Activated T-cell treated with anti-CD3 and anti-CD28 coated beads for 48 hours (primary cell): ENCODE data around the gene CDK19.
"Not testable (repeated sequence)": the region's sequence is repeated elsewhere in the genome, so short reads cannot be mapped to it uniquely, and the experiment has no call there.

Experiments used
- DNase-seq: peaks from one replicate; pipeline ENCODE4 v3.0.0-alpha.2; 2020; ENCODE audit warnings: low read depth

The CDK19 gene

GRCh38 chr6:110620065-110620464 lies 195.2 kb downstream of the CDK19 start:
- DNase-seq: no peak

GRCh38 chr6:110619275-110619908 lies 195.9 kb downstream of the CDK19 start:
- DNase-seq: no peak

GRCh38 chr6:110618591-110619267 lies 196.5 kb downstream of the CDK19 start:
- DNase-seq: no peak

DNA sequence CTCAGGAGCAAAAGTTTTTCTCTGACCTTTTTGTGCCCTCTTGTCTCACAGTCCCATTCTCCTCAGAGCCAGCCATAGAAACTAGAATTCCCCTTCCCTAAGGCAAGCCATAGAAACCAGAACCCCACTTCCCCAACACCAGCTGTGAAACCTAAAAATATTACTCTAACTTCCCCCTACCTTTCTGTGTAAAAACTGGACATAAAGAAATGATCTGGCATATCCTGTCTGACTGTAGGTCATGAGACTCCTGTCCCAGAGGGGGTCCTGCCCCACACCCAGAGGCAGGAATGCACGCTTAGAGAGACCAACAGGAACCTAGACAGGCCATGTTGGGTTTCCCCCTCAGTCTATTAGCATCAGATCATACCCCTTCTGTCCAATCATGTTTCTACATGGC lies 198.2 kb downstream of the CDK19 start:
- DNase-seq: no peak

DNA sequence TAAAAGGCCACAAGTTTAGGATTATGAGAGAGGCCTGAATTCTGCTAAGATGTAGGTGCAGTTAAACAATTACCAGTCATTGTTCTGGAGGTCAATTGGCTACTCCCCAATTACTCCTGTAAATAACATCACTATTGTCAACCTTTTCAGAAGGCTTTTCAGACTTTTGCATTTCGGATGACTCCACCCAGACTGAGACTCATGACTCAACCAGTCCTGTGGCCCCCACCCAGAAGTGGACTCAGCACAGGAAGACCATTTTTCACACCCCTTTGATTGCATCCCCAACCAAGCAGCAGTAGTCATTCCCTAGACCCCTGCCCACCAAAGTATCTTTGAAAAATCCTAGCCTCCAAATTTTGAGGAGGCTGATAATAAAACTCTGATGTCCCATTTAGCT lies 199.5 kb downstream of the CDK19 start:
- no peak for DNase-seq

DNA sequence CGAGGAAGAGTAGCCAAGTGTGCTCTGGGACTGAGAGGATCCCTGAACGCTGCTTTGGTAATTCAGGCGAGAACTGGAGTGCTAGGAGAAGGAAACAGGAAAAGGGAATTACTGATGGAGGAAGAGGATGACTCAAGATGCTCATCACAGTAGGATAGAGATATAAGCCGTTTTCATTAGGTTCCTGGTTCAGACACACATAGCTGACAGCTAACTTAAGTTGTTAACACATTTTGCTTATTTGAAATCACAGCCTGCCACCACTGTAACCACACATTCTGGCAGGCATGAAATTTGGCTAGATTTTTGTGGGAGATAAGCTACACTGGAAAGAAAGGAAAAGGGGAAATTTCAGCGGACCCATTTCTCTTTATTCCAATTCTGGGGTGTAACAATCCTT lies 200.7 kb downstream of the CDK19 start:
- no peak for DNase-seq

DNA sequence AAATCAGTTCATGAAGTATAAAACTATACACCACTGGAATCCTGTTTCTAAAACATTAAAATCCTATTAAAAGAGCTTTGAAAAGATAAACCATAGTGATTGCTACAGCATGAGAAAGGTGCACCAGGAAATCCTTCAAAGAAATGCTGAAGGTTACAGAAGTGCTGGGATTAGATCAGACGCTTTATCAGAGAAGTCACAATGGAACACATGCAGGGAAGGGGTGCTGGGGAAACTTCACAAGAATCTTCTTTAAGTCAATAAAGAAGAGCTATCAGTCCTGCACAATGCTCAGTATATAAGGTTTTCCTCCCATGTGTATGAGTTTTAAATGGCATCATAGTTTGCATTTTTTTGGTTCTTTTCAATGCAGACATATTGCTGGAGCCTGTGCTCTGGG lies 201.2 kb downstream of the CDK19 start:
- no peak for DNase-seq

- no peak for DNase-seq
Measured at GRCh38 chr6:110613356-110613755, 201.9 kb downstream of the CDK19 start.

DNA sequence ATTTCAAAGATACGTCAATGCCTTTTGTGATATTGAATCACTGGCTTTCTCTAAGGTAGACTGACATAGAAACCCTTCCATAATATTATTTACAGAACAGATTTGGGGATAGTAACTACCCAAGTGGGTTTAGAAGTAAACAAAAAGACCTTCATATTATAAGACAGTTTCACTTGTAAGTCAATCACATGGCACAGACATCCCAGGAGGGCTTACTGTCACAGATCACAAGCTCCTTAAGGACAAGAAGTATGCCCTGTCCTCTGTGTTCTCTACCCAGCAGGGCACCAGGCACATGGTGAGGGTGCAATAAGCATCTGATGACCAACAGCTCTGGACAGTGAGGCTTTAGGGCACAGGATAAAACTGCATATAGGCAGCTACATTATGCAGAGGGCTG lies 203.0 kb downstream of the CDK19 start:
- DNase-seq: no peak

DNA sequence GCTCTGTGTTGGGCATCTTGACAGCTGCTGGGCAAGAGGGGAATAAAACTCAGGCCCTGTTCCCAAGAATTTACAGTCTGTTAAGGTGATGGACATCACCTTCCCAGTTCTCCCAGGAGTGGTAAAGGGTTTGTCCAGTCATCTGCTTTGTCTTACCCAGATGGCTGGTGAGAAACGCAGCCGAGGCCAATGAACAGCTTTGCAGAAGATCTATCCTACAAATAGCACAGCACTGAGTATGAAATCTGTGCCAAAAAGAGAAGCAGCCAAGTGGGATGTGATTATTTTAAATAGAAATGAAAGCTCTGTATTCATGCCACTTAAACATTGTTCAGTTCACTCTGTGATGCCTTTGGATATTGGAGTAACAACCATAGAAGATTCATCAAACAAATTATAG lies 206.2 kb downstream of the CDK19 start:
- DNase-seq: no peak

DNA sequence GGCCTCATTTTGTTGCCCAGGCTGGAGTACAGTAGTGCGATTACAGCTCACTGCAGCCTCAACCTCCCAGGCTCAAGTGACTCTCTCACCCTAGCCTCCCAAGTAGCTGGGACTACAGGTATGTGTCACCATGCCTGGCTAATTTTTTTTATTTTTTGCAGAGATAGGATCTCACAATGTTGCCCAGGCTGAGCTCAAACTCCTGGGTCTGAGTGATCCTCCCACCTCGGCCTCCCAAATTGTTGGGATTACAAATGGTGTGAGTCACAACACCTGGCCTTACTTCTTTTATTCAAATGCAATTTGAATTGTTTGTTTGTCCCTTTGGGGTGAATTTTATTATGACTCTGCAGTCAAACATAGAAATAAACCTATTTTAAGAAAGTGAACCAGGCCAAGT lies 207.1 kb downstream of the CDK19 start:
- no peak for DNase-seq

- DNase-seq: no peak
Measured at GRCh38 chr6:110606151-110606550, 209.1 kb downstream of the CDK19 start.

DNA sequence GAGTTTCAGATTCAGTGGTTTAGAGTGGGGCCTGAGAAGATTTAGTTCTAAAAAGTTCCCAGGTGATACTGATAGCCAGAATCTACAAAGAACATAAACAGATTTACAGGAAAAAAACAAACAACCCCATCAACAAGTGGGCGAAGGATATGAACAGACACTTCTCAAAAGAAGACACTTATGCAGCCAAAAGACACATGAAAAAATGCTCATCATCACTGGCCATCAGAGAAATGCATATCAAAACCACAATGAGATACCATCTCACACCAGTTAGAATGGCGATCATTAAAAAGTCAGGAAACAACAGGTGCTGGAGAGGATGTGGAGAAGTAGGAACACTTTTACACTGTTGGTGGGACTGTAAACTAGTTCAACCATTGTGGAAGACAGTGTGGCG lies 214.6 kb downstream of the CDK19 start:
- DNase-seq: not testable (repeated sequence)

DNA sequence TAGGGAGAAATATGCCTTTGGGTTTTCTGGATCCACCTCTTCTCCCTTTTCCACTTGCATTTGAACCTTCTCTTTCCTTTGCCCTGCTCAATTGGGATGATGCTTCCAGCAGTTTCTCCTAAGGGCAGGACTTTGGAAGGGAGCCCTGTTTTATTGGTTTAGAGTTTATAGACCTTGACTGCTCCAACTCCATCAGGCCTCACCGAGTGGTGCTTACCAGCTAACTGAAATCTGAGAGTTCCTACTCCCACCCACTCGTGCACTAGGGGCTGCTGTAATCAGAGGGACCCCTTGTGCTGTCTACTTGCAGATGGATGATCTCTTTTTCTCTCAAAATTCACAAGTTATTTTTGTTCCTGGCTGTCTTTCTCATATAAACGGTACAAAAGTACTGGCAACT lies 217.5 kb downstream of the CDK19 start:
- no peak for DNase-seq

GRCh38 chr6:110596354-110596753 lies 218.9 kb downstream of the CDK19 start:
- no peak for DNase-seq

DNA sequence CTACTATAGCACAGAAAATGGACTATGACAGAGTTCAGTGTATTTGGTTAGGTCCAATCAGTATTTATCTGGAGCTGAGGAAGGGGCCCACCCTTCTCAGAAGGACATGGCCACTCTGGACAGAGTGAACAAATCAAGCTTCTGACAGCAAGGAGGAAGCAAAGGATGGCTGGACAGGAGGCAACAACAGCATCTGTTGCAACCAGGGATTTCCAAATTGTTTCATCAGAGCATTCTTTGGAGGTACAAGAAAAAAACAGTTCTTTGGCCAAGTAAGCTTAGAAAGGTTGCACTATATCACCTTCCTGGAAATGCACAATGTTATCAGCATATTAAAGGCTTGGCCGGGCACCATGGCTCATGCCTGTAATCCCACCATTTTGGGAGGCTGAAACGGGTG lies 220.2 kb downstream of the CDK19 start:
- DNase-seq: no peak

GRCh38 chr6:110593637-110594036 lies 221.6 kb downstream of the CDK19 start:
- no peak for DNase-seq

- DNase-seq: no peak
Measured at GRCh38 chr6:110592765-110593164, 222.5 kb downstream of the CDK19 start.

- DNase-seq: peak; percentile 32
Measured at GRCh38 chr6:110590821-110591351, 224.4 kb downstream of the CDK19 start.

DNA sequence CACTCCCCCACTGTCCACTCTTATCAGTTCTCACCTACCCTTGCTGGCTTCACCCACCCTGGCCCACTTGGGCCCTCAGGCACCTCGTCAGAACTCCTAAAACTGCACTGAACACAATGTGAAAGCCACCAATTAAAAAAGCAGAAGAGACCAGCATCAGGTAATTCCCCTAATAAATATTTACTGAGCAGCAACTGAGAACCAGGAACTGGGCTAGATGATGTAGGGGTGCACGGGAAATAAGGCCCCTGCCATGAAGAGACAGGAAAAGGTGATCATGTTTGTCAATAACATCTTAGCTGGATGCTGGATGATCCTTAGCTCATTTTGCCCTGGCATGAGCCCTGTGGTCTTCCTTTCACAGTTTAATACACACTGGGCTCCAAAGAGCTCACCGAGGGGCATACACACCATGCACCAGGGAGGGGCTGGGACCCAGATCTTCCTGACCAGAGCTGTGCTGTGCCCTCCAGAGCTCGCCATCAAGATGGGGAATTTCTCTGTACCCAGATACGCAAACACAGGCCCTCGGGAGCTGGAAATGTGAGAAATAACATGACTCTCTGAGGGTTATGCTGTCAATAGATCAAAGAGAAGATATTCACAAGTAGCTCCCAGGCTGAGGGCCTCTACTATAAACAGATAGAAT lies 225.3 kb downstream of the CDK19 start:
- DNase-seq: no peak

DNA sequence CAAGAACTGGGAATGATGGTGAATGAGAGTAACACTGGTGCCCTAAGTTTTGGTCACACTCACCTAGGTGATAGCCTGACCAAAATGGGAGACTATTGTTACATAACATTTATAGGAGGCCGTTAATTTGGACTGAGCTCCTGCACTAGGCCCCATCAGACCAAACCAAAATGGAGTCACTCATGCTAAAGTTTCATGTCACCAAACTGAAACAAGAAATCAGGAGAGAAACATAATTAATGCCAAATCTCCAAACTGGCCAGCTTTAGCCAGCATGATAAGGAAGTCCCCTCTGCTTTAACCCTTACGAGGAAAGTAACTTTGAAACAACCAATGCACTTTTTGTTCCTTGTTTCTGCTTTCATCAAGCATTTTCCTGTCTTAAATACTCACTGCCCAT lies 227.9 kb downstream of the CDK19 start:
- no peak for DNase-seq

DNA sequence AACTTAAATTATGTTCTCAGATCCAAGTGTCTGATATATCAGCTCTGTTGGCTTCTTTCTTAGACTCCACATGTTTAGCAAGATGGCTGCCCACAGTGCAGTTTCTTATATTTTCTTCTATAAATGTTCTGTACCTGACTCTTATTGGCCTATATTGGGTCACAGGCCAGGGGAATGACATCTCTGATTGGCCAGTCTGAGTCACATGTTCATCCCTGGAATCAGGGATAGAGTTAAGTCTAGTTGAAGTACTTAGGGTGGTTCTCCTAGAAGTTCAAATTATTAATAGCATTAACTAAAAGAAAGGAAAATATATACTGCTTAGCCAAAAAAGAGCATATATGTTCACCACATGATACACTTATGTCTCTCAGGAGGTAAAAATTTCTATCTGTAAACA lies 233.6 kb downstream of the CDK19 start:
- DNase-seq: no peak

DNA sequence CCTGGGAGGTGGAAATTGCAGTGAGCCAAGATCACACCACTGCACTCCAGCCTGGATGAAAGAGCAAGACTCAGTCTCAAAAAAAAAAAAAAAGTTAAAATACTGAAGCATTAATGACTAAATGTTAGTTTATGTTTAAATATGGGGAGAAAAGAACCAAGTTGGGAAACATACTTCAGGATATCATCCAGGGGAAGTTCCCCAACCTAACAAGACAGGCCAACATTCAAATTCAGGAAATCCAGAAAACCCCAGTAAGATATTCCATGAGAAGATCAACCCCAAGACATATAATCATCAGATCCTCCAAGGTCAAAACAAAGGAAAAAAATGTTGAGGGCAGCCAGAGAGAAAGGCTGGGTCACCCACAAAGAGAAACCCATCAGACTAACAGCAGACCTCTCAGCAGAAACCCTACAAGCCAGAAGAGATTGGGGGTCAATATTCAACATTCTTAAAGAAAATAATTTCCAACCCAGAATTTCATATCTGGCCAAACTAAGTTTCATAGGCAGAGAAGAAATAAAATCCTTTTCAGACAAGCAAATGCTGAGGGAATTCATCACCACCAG lies 237.6 kb downstream of the CDK19 start:
- not testable (repeated sequence) for DNase-seq
